GM18526 (cell line): ENCODE measurements around the gene HNRNPUL1.

ENCODE experiments used
- POLR2A ChIP-seq: IDR thresholded peaks from 3 replicates; pipeline ENCODE4 v1.6.1; 2011; ENCODE audit not compliant: insufficient read length; ENCODE audit errors: extremely low read depth

Gene HNRNPUL1

DNA sequence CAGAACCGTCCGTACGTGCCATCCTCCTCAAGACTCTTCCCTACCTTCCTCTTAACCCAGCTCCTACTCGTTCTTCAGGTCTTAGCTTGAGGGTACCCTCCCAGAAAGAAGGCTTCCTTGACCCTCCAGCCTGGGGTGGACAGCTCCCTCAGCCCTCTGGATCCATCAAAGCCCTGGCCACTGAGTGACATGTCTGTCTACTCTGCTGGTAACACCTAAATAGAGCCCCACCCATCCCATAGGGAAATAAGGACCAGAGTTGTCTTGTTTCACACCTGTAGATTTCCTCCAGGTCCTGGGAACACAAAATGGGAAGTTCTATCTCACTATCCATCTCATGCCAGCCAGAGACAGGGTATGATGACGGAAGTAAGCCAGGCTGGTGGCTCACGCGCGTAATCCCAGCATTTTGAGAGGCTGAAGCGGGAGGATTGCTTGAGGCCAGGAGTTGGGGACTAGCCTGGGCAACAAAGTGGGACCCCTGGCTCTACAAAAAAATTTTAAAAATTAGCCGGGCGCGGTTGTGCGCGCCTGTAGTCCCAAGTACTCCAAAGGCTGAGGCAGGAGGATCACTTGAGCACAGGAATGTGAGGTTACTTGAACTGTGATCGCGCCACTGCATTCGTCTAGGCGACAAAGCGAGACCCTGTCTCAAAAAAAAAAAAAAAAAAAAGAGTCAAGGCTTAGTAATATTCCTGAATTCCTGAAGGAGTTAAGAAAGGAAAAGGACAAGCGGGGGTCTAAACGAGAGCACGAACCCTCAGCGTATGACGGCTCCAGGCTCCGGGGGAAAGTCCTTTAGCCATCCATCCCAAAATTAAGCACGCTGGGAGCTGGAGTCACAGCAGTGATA, 45.2 kb downstream of the HNRNPUL1 start:
- TF ChIP-seq POLR2A, result no peak

GRCh38 chr19:41310033-41310831, 46.1 kb downstream of the HNRNPUL1 start, which contains the start of gene CCDC97:
CCDC97 (plus strand) TSS chr19:41310172; CDS start chr19:41310311, 139 bp downstream.
- TF ChIP-seq POLR2A, result peak; percentile 83

DNA sequence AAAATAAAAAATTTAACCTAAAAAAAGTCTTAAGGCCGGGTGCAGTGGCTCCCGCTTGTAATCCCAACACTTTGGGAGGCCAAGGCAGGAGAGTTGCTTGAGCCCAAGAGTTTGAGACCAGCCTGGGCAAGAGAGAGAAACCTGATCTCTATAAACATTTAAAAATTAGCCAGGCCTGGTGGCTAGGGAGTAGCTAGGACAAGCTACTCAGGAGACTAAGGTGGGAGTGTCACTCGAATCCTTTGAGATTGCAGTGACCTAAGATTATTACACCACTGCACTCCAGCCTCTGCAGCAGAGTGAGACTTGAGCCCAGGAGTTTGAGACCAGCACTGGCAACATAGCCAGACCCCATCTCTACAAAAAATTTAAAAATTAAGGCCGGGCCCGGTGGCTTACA, 46.9 kb downstream of the HNRNPUL1 start:
- no peak for TF ChIP-seq POLR2A

DNA sequence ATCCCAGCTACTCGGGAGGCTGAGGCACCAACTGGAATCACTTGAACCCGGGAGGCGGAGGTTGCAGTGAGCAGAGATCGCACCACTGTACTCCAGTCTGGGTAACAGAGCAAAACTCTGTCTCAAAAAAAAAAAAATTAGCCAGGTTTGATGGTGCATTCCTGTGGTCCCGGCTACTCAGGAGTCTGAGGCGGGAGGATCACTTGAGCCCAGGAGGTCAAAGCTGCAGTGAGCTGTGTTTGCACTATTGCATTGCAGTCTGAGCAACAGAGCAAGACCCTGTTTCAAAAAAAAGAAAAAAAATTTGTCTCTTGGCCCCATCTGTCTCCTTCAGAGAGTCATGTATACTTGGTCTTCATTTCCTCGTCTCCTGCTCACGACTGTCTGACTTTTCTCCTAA, 47.4 kb downstream of the HNRNPUL1 start:
- no peak for TF ChIP-seq POLR2A

- no peak for TF ChIP-seq POLR2A
Measured at GRCh38 chr19:41316306-41316920, 52.2 kb downstream of the HNRNPUL1 start.

GRCh38 chr19:41318696-41319499, 54.7 kb downstream of the HNRNPUL1 start:
- TF ChIP-seq POLR2A, result no peak

DNA sequence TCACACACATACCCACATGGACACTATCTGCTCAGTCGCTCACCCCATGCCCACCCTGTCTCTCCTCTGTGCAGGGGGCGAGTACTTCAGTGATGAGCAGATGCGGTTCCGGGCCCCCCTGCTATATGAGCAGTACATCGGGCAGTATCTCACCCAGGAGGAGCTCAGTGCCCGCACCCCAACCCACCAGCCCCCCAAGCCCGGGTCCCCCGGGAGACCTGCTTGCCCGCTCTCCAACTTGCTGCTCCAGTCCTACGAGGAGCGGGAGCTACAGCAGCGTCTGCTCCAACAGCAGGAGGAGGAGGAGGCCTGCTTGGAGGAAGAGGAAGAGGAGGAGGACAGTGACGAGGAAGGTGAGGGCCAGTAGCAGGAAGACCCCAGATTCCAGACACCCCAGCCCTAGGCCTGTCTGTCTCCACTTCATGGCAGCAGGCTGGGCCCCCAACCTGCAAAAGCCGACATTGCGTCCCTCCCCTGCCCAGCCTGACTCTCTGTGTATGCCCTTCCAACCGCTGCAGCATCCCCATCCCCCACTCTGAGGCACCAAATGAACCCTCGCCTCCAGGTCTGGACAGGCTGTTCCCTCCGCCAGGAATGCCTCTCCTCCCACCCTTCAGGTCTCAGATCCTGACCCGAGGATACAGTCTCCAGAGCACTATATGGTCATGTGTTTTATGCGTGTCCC, 55.5 kb downstream of the HNRNPUL1 start:
- no peak for TF ChIP-seq POLR2A

GRCh38 chr19:41320185-41320518, 56.0 kb downstream of the HNRNPUL1 start:
- TF ChIP-seq POLR2A, result peak; percentile 29

GRCh38 chr19:41320568-41320967, 56.4 kb downstream of the HNRNPUL1 start:
- TF ChIP-seq POLR2A, result no peak

DNA sequence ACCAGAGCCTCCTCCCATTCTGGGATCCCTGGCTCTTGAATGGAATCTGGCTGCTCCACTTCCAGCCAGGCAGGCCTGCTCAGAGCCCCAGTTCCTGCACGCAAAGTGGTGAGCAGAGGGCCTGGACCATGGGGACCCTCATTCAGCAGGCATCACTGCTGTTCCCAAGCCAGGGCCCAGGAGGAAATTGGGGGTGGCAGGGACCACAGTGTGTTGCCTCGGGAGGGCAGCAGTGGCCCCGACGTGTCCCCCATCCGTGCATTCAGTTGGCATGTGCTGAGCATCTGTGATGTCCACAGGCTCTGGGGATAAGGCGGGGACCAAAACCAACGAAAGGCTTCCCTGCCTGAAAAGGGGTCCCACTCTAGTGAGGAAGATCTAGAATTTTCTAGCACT, 57.0 kb downstream of the HNRNPUL1 start:
- no peak for TF ChIP-seq POLR2A

GRCh38 chr19:41321600-41322270, 57.6 kb downstream of the HNRNPUL1 start:
- no peak for TF ChIP-seq POLR2A

DNA sequence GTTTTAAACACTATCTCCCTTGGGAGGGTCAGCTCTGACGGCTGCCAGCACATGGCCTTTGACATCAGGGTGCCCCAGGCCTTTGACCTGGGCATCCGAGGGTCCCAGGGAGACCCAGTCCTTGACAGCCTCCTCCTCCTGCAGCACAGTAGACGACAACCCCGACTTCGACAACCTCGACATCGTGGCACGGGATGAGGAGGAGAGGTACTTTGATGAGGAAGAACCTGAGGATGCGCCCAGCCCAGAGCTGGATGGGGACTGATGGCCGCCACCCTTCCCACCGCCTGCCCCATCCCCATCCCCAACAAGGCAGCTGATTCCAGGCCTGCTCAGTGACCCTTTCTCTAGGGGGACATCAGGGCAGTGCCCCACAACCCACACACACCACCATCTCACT, 58.3 kb downstream of the HNRNPUL1 start:
- no peak for TF ChIP-seq POLR2A

GRCh38 chr19:41323023-41323422, 58.9 kb downstream of the HNRNPUL1 start:
- TF ChIP-seq POLR2A, result no peak
